GM19043 (cell line): ENCODE data around the gene ZNF670.
"Not testable (repeated sequence)": the region's sequence is repeated elsewhere in the genome, so short reads cannot be mapped to it uniquely, and the experiment has no call there.

Experiments used
- ATAC-seq: cut with Tn5 transposase; IDR thresholded peaks from one replicate; pipeline ENCODE4 v1.9.1; 2021; ENCODE audit warnings: low read depth; ENCODE audit not compliant: unreplicated experiment

The ZNF670 gene

DNA sequence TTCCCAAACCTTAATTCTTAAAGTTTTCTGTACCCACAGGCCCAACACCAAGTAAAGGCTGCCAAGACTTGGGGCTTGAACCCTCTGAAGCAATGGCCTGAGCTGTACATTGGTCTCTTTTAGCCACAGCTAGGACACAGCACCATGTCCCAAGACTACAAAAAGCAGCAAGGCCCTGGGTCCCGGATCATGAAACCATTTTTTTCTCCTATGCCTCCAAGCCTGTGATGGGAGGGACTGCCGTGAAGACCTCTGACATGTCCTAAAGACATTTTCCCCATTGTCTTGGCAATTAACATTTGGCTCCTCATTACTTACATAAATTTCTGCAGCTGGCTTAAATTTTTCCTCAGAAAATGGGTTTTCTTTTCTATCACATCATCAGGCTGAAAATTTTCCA is 30.9 kb downstream of the ZNF670 start:
- ATAC-seq = no peak

- ATAC-seq = no peak
These were observed 31.4 kb downstream of the ZNF670 start for GRCh38 chr1:247047260-247047659.

DNA sequence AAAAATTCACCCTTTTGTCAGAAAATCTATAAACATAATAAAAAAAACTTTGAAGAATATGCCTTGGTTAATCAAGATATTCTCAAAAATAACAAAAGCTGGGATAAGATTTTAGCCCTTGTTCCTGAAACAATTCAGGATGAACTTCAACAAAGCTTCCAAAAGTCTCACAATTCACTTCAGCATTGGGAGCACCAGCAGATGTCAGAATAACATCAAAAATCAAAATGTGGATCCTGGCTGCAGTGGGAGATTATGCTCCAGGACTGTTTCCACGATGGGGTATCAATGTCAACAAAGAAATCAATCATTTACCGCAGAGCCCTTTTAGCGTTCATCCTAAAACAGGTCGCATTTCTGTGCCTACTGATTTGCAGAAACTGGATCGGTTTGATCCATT is 35.2 kb downstream of the ZNF670 start:
- no peak for ATAC-seq

- no peak for ATAC-seq
These were observed 40.9 kb downstream of the ZNF670 start for GRCh38 chr1:247037511-247038320.

GRCh38 chr1:247032306-247032705 is 46.3 kb downstream of the ZNF670 start:
- not testable (repeated sequence) for ATAC-seq
